Fibroblast of lung (primary cell): ENCODE data around the gene RPLP2. TPM values are rescaled to one million over a fixed set of nuclear protein-coding genes. Genes with fewer than 3 reads are reported as not detected.

ENCODE experiments used
- DNase-seq, 2 donors: peaks; one replicate each; pipeline versions ENCODE4 v3.0.0 to v3.0.0-alpha.2; 2010; ENCODE audit warnings: low read depth in 2 of 2
- H2AFZ ChIP-seq: 2 replicates; pipeline ENCODE4 v1.5.1; 2012; ENCODE audit warnings: low read length, control low read depth, inconsistent platforms
- H3K27ac ChIP-seq: 2 replicates; pipeline ENCODE4 v1.5.1; 2011; ENCODE audit warnings: low read length, control low read depth; ENCODE audit not compliant: insufficient read depth
- H3K27me3 ChIP-seq: 2 replicates; pipeline ENCODE4 v1.5.1; 2011; ENCODE audit warnings: mild to moderate bottlenecking, low read length; ENCODE audit not compliant: control insufficient read depth, insufficient read depth
- H3K36me3 ChIP-seq: 2 replicates; pipeline ENCODE4 v1.5.1; 2011; ENCODE audit warnings: low read length; ENCODE audit not compliant: control insufficient read depth, insufficient read depth
- H3K4me1 ChIP-seq: 2 replicates; pipeline ENCODE4 v1.5.1; 2011; ENCODE audit warnings: low read length; ENCODE audit not compliant: control insufficient read depth, insufficient read depth; ENCODE audit errors: extremely low read depth
- H3K4me2 ChIP-seq: 2 replicates; pipeline ENCODE4 v1.5.1; 2011; ENCODE audit warnings: low read length, control low read depth; ENCODE audit not compliant: insufficient read depth; ENCODE audit errors: extremely low read depth
- H3K4me3 ChIP-seq, 4 experiments: fragments of 200-600 bp in 1 of 4; sonication (generic) in 1 of 4; replicated peaks in 1 of 4; 2 replicates each; pipeline ENCODE4 v1.5.1; 2011 to 2016; ENCODE audit warnings: low read length in 4 of 4, low read depth in 3 of 4, mild to moderate bottlenecking in 3 of 4, control low read depth in 2 of 4, inconsistent platforms in 1 of 4, mixed read lengths in 1 of 4; ENCODE audit not compliant: insufficient read depth in 1 of 4; ENCODE audit errors: control extremely low read depth in 1 of 4
- H3K79me2 ChIP-seq: 2 replicates; pipeline ENCODE4 v1.5.1; 2012; ENCODE audit warnings: mild to moderate bottlenecking, low read length, inconsistent platforms; ENCODE audit not compliant: control insufficient read depth, insufficient read depth
- H3K9ac ChIP-seq: 2 replicates; pipeline ENCODE4 v1.5.1; 2011; ENCODE audit warnings: mild to moderate bottlenecking, low read length, control low read depth; ENCODE audit not compliant: insufficient read depth
- H3K9me3 ChIP-seq: 2 replicates; pipeline ENCODE4 v1.5.1; 2012; ENCODE audit warnings: low read depth, low read length; ENCODE audit not compliant: control insufficient read depth, insufficient read depth
- H4K20me1 ChIP-seq: 2 replicates; pipeline ENCODE4 v1.5.1; 2011; ENCODE audit warnings: low read length; ENCODE audit not compliant: control insufficient read depth, insufficient read depth; ENCODE audit errors: extremely low read depth
- EZH2 ChIP-seq: IDR thresholded peaks from 2 replicates; pipeline ENCODE4 v1.5.1; 2012; ENCODE audit warnings: low read length, control low read depth, mild to moderate bottlenecking; ENCODE audit errors: missing control alignments
- polyA plus RNA-seq, 2 donors: library from polyadenylated mRNA; depleted of rRNA in 1 of 2; stranded (reverse) in 1 of 2; unstranded in 1 of 2; fragments of >200 nt; gene quantifications; 2 replicates each; pipeline ENCODE4 v1.2.1, GENCODE V29; 2011 to 2012; ENCODE audit warnings: missing spikeins in 1 of 2
- total RNA-seq: library from RNA; depleted of rRNA; stranded (reverse); fragments of >200 nt; gene quantifications from 2 replicates; pipeline ENCODE4 v1.2.1, GENCODE V29; 2014
- TF ChIP-seq, protein P1 (sequence below), 2 donors: IDR thresholded peaks in 1 of 2; conservative IDR thresholded peaks in 1 of 2; 1 replicate in 1 of 2; 2 replicates in 1 of 2; pipeline ENCODE4 v1.5.1; 2011 to 2012; ENCODE audit warnings: low read length in 2 of 2, control low read depth in 1 of 2, inconsistent platforms in 1 of 2, low read depth in 1 of 2, mild to moderate bottlenecking in 1 of 2

The RPLP2 gene
- total and polyA plus RNA-seq, 2 donors (not counting 1 experiment from before 2014, with no cell fraction given): 294 to 741 TPM

DNA sequence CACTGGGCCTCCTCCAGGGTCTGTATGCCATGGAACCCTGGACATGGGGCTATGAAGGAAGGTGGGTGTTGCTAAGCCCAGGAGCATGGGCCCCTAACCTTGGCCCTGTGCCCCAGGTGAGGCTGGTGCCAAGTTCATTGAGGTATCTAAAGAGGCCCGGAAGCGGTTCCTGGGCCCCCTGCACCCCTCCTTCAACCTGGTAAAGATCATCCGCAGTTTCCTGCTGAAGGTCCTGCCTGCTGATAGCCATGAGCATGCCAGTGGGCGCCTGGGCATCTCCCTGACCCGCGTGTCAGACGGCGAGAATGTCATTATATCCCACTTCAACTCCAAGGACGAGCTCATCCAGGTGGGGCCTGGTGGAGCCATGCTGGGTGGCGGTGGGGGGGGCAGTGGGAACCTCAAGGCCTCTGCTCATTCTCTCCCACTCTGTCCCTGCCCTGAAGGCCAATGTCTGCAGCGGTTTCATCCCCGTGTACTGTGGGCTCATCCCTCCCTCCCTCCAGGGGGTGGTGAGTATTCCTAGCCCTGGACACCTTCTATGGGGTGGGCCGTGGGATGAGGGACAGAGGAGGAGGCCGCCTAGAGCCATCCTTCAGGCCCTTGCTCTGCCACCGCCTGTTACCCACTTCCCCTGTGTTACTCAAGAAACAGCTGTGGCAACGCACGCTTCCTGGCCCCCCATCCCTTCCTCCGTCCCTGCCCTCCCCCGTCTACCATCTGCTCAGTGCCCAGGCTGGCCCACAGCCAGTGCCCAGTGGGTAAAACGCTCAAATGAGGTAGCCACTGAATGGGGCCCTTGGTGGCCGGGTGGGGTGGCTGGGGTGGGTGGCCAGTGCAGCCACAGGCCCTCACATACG is 12.0 kb downstream of the RPLP2 start:
- Histone ChIP-seq H4K20me1 (no peaks in the 10 kb centered on the region), H3K9me3 (no peaks in the 10 kb centered on the region), H3K9ac (no peak overlapping the region), H3K4me3 (peak overlapping the region in 1 of 4 experiments; percentile 81), H3K79me2 (peaks cover 16% of the 10 kb centered on the region), H2AFZ (no peak overlapping the region), H3K36me3 (peaks cover 15% of the 10 kb centered on the region), H3K4me1 (peaks cover 20% of the 10 kb centered on the region), H3K27ac (no peak overlapping the region), H3K4me2 (peak overlapping the region; percentile 0), H3K27me3 (no peaks in the 10 kb centered on the region)
- no peak for DNase-seq
- TF ChIP-seq EZH2: no peak
- TF ChIP-seq, protein P1, sequence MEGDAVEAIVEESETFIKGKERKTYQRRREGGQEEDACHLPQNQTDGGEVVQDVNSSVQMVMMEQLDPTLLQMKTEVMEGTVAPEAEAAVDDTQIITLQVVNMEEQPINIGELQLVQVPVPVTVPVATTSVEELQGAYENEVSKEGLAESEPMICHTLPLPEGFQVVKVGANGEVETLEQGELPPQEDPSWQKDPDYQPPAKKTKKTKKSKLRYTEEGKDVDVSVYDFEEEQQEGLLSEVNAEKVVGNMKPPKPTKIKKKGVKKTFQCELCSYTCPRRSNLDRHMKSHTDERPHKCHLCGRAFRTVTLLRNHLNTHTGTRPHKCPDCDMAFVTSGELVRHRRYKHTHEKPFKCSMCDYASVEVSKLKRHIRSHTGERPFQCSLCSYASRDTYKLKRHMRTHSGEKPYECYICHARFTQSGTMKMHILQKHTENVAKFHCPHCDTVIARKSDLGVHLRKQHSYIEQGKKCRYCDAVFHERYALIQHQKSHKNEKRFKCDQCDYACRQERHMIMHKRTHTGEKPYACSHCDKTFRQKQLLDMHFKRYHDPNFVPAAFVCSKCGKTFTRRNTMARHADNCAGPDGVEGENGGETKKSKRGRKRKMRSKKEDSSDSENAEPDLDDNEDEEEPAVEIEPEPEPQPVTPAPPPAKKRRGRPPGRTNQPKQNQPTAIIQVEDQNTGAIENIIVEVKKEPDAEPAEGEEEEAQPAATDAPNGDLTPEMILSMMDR (conservative IDR thresholded peaks at IDR 0.05 in 1 of 2, IDR thresholded peaks at IDR 0.05 in 1 of 2; ENCODE audit: low read depth in 1 of 2, low read length in 2 of 2): no peak

DNA sequence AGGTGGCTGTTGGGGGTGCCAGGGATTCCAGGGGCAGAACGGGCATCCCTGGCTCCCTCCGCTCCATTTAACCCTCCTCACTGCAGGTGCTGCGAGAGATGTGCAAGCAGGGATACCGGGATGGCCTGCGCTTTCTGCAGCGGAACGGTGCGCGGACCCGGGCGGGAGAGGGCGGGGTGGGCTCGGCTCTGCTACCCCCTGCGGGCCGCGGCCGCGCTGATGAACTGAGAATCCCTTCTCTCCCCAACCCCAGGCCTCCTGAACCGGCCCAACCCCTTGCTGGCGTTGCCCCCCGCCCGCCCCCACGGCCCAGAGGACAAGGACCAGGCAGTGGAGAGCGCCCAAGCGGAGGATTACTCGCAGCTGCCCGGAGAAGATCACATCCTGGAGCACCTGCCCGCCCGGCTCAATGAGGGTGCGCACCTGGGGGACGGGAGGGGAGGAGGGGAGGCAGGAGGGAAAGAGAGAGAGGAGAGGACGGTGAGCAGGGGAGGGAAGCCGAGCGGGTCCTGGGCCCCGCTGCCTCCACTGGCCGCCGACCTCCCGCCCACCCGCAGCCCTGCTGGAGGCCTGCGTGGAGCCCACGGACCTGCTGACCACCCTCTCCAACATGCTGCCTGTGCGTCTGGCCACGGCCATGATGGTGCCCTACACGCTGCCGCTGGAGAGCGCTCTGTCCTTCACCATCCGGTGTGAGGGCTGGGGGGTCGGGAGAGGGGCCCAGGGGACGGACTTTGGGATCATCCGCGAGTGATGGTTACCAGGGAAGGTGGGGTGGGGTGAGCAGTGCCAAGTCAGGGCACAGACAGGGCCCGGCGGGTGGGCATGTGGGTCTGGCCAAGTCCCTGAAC is 13.9 kb downstream of the RPLP2 start:
- Histone ChIP-seq H3K4me2 (no peak overlapping the region), H3K4me1 (peaks cover 18% of the 10 kb centered on the region), H3K27me3 (no peaks in the 10 kb centered on the region), H3K27ac (no peak overlapping the region), H4K20me1 (no peaks in the 10 kb centered on the region), H3K36me3 (peaks cover 15% of the 10 kb centered on the region), H2AFZ (no peak overlapping the region), H3K9me3 (no peaks in the 10 kb centered on the region), H3K9ac (no peak overlapping the region), H3K4me3 (no peak overlapping the region), H3K79me2 (peaks cover 16% of the 10 kb centered on the region)
- no peak for TF ChIP-seq EZH2
- TF ChIP-seq, protein P1 (conservative IDR thresholded peaks at IDR 0.05 in 1 of 2, IDR thresholded peaks at IDR 0.05 in 1 of 2; ENCODE audit: low read depth in 1 of 2, low read length in 2 of 2): no peak
- DNase-seq: no peak

DNA sequence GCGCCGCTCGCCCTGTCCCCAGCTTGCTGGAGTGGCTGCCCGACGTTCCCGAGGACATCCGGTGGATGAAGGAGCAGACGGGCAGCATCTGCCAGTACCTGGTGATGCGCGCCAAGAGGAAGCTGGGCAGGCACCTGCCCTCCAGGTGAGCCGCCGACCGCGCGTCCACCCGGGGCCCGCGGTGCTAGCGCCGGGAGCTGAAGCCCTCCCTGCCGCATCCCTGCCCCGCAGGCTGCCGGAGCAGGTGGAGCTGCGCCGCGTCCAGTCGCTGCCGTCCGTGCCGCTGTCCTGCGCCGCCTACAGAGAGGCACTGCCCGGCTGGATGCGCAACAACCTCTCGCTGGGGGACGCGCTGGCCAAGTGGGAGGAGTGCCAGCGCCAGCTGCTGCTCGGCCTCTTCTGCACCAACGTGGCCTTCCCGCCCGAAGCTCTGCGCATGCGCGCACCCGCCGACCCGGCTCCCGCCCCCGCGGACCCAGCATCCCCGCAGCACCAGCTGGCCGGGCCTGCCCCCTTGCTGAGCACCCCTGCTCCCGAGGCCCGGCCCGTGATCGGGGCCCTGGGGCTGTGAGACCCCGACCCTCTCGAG is 14.6 kb downstream of the RPLP2 start:
- peaks cover 15% of the 10 kb centered on the region for H3K36me3 ChIP-seq
- H2AFZ ChIP-seq: no peak overlapping the region
- H3K9me3 ChIP-seq: no peaks in the 10 kb centered on the region
- TF ChIP-seq, protein P1 (conservative IDR thresholded peaks at IDR 0.05 in 1 of 2, IDR thresholded peaks at IDR 0.05 in 1 of 2; ENCODE audit: low read depth in 1 of 2, low read length in 2 of 2): no peak
- TF ChIP-seq EZH2: no peak
- H3K4me1 ChIP-seq: peaks cover 19% of the 10 kb centered on the region
- H3K4me3 ChIP-seq: no peak overlapping the region
- no peak overlapping the region for H3K9ac ChIP-seq
- H3K27ac ChIP-seq: no peak overlapping the region
- H3K79me2 ChIP-seq: peaks cover 16% of the 10 kb centered on the region
- no peak overlapping the region for H3K4me2 ChIP-seq
- H3K27me3 ChIP-seq: no peaks in the 10 kb centered on the region
- DNase-seq: no peak
- no peaks in the 10 kb centered on the region for H4K20me1 ChIP-seq
